Stimulated activated memory B cell treated with anti-CD40 and anti-IgM and Interleukin-4, amounts not matched to agents 10 μg/mL and 1 μg/mL and 100 μg/mL, for 72 hours (primary cell): Measurements from ENCODE around the gene NRTN.
"Not testable (repeated sequence)": the region's sequence is repeated elsewhere in the genome, so short reads cannot be mapped to it uniquely, and the experiment has no call there.

Experiments used
- ATAC-seq: fragments of 150-1000 bp; cut with Tn5 transposase; 2 replicates; pipeline ENCODE4 v1.10.0; 2021
- H3K27ac Mint-ChIP-seq: one replicate; pipeline ENCODE4 v1.8.0; 2022; ENCODE audit warnings: mild to moderate bottlenecking, mixed read lengths
- H3K27me3 Mint-ChIP-seq: one replicate; pipeline ENCODE4 v1.8.0; 2022; ENCODE audit warnings: mixed read lengths
- H3K36me3 Mint-ChIP-seq: one replicate; pipeline ENCODE4 v1.8.0; 2022; ENCODE audit warnings: mixed read lengths
- H3K4me1 Mint-ChIP-seq: one replicate; pipeline ENCODE4 v1.8.0; 2022; ENCODE audit warnings: mixed read lengths
- H3K4me3 Mint-ChIP-seq: one replicate; pipeline ENCODE4 v1.8.0; 2022; ENCODE audit warnings: mild to moderate bottlenecking, moderate library complexity, mixed read lengths
- H3K9me3 Mint-ChIP-seq: one replicate; pipeline ENCODE4 v1.8.0; 2022; ENCODE audit warnings: mixed read lengths

Gene NRTN

GRCh38 chr19:5855151-5855550 is 50.3 kb downstream of the NRTN start:
- H3K36me3 Mint-ChIP-seq, H3K9me3 Mint-ChIP-seq, H3K4me1 Mint-ChIP-seq, H3K27me3 Mint-ChIP-seq, H3K4me3 Mint-ChIP-seq, H3K27ac Mint-ChIP-seq, ATAC-seq: not testable (repeated sequence)

- no peaks in the 10 kb centered on the region for H3K36me3 Mint-ChIP-seq
- no peaks in the 10 kb centered on the region for H3K4me1 Mint-ChIP-seq
- peaks cover 14% of the 10 kb centered on the region for H3K27me3 Mint-ChIP-seq
- no peak overlapping the region for H3K4me3 Mint-ChIP-seq
- H3K9me3 Mint-ChIP-seq, result no peaks in the 10 kb centered on the region
- ATAC-seq, result no peak
- no peak overlapping the region for H3K27ac Mint-ChIP-seq
Observed at GRCh38 chr19:5857203-5858081, 52.6 kb downstream of the NRTN start.

GRCh38 chr19:5863030-5863665 is 58.3 kb downstream of the NRTN start:
- no peak for ATAC-seq
- Mint-ChIP-seq H3K4me3 (no peak overlapping the region), H3K27me3 (peaks cover 60% of the 10 kb centered on the region), H3K36me3 (no peaks in the 10 kb centered on the region), H3K27ac (no peak overlapping the region), H3K9me3 (no peaks in the 10 kb centered on the region), H3K4me1 (no peaks in the 10 kb centered on the region)

DNA sequence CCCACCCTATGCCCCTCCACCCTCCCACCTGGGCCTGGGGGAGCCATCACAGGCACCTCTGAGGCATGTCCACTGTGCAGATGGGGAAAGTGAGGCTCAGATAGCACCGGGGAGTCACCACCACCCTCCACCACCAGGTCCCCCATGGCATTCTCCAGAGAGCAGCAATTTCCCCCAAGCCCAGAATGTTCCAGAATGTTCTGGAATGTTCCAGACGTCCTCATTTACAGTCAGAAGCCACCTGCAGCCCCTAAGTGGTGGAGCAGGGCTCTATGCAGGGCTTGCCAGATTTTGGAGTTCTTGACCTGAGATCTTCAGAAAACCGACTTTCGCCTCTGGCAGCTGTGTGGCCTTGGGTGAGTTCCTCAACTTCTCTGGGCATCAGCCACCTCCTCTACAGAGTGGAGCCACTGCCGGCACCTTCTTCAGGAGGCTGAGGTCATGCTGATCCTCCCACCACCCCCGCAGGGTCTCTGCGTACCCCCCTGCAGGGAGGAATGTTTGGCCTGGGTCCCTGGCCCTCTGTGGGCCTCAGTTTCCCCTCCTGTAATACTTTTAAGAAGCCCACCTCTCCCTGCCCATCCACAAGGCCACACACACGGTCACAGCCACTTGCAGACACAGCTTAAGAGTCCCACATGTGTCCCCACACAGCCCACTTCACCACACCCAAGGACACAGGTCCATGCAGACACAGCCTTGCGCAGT is 59.3 kb downstream of the NRTN start:
- H3K9me3 Mint-ChIP-seq, result no peaks in the 10 kb centered on the region
- peaks cover 63% of the 10 kb centered on the region for H3K27me3 Mint-ChIP-seq
- no peak for ATAC-seq
- H3K36me3 Mint-ChIP-seq, result no peaks in the 10 kb centered on the region
- no peaks in the 10 kb centered on the region for H3K4me1 Mint-ChIP-seq
- no peak overlapping the region for H3K27ac Mint-ChIP-seq
- H3K4me3 Mint-ChIP-seq, result no peak overlapping the region

DNA sequence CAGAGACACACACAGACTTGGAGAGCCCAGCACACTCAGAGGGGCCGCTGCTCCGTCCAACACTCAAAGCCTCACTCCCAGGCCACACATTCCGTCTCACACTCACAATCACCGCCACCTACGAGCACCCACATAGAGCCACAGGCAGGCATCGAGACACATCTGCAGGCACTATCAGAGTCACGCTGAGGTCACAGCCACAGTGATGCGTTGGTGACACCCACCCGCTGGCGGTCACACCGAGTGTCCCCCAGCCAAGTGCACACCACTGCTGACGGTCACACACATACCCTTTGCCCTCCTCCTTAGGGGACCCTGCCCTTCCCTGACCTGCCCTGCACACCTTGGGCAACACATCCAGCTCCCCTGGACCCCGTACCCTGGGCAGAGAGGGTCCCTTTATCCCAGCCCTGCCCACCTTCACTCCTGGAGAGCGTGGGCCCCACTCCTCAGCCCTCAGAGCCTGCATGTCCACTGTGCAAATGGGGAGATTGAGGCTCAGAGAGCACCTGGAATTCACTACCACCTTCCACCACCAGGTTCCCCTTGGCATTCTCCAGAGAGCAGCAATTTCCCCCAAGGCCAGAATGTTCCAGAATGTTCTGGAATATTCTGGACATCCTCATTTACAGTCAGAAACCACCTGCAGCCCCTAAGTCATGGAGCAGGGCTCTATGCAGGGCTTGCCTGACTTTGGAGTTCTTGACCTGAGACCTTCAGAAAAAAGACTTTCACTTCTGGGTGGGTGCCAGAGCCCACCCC is 60.0 kb downstream of the NRTN start:
- Mint-ChIP-seq H3K27me3 (peaks cover 63% of the 10 kb centered on the region), H3K9me3 (no peaks in the 10 kb centered on the region), H3K27ac (no peak overlapping the region), H3K36me3 (no peaks in the 10 kb centered on the region), H3K4me1 (no peaks in the 10 kb centered on the region), H3K4me3 (no peak overlapping the region)
- ATAC-seq, result no peak

- Mint-ChIP-seq H3K36me3 (no peaks in the 10 kb centered on the region), H3K4me1 (no peaks in the 10 kb centered on the region), H3K4me3 (no peak overlapping the region), H3K27ac (no peak overlapping the region), H3K9me3 (no peaks in the 10 kb centered on the region), H3K27me3 (peaks cover 63% of the 10 kb centered on the region)
- ATAC-seq, result no peak
Observed at GRCh38 chr19:5865772-5866171, 60.9 kb downstream of the NRTN start.

DNA sequence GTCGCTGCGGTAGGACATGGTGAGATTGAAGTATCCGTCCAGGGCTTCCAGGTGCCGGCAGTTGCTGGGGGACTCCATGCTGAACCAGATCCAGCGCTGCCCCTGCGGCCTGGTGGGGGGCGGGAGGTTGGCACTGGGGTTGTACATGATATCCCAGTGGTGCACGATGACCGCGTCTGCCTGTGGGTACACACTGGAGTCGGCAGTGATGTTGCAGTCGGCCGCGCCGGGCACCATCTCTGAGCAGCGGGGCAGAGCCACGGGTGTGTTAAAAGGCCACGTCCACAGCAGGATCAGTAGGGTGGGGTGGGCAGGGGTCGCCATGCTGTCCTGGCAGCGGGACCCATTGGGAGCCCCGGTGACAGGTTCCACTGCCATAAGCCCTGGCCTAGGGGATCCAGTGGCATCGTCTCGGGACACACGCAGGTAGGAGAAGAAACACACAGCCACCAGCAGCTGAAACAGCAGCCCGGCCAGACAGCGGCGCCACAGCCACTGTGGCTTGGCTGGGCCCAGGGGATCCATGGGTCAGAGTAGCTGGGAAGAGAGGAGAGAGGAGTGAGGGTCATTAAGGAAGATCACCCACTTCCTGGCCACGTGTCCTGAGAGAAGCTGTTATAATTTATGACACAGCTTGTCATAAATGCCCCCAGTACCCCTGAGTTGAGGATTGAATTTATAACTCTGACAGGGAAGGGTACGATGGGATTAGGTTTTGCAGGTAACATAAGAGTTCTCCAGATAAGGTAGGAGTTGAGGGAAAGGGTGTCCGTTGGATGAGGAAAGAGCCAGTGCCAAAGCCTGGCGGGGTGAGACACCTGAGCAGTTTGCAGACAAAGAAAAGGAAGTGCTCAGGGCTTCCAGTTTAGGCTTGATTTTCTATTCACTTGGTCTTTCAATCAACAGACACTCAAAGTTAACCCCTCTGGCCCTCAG is 62.6 kb downstream of the NRTN start:
- H3K27ac Mint-ChIP-seq, result no peak overlapping the region
- no peaks in the 10 kb centered on the region for H3K9me3 Mint-ChIP-seq
- peaks cover 49% of the 10 kb centered on the region for H3K27me3 Mint-ChIP-seq
- no peak for ATAC-seq
- no peaks in the 10 kb centered on the region for H3K36me3 Mint-ChIP-seq
- H3K4me3 Mint-ChIP-seq, result no peak overlapping the region
- H3K4me1 Mint-ChIP-seq, result no peaks in the 10 kb centered on the region

GRCh38 chr19:5870986-5871394 is 66.1 kb downstream of the NRTN start:
- H3K27me3 Mint-ChIP-seq, result peaks cover 18% of the 10 kb centered on the region
- H3K27ac Mint-ChIP-seq, result no peak overlapping the region
- no peaks in the 10 kb centered on the region for H3K4me1 Mint-ChIP-seq
- no peaks in the 10 kb centered on the region for H3K36me3 Mint-ChIP-seq
- H3K9me3 Mint-ChIP-seq, result no peaks in the 10 kb centered on the region
- no peak for ATAC-seq
- no peak overlapping the region for H3K4me3 Mint-ChIP-seq

- ATAC-seq, result no peak
- Mint-ChIP-seq H3K36me3 (no peaks in the 10 kb centered on the region), H3K27me3 (peaks cover 27% of the 10 kb centered on the region), H3K27ac (no peak overlapping the region), H3K4me3 (no peak overlapping the region), H3K4me1 (no peaks in the 10 kb centered on the region), H3K9me3 (no peaks in the 10 kb centered on the region)
Observed at GRCh38 chr19:5873617-5874199, 68.8 kb downstream of the NRTN start.

DNA sequence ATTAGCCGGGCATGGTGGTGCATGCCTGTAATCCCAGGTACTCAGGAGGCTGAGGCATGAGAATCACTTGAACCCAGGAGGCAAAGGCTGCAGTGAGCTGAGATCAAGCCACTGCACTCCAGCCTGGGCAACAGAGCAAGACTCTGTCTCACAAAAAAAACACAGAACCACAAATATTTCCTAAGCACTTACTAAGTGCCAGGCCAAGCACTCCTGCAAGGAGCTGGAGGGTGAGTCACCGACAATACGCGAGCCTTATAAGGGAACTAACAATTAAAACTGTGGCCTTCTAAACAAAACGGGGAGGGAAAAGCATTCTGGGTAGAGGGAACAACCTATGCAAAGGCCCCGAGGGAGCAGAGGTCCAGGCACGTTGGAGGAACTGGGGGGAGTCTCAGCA is 69.6 kb downstream of the NRTN start:
- not testable (repeated sequence) for ATAC-seq, H3K4me3 Mint-ChIP-seq, H3K36me3 Mint-ChIP-seq, H3K4me1 Mint-ChIP-seq, H3K27ac Mint-ChIP-seq, H3K9me3 Mint-ChIP-seq
- peaks cover 35% of the 10 kb centered on the region for H3K27me3 Mint-ChIP-seq

DNA sequence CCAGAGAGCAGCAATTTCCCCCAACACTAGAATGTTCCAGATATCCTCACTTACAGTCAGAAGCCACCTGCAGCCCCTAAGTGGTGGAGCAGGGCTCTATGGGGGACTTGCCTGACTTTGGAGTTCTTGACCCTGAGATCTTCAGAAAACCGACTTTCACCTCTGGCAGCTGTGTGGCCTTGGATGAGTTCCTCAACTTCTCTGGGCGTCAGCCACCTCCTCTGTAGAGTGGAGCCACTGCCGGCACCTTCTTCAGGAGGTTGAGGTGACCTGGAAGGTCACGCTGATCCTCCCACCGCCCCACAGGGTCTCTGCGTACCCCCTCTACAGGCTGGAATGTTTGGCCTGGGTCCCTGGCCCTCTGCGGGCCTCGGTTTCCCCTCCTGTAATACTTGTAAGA is 72.6 kb downstream of the NRTN start:
- no peak overlapping the region for H3K27ac Mint-ChIP-seq
- H3K27me3 Mint-ChIP-seq, result peaks cover 46% of the 10 kb centered on the region
- no peaks in the 10 kb centered on the region for H3K36me3 Mint-ChIP-seq

DNA sequence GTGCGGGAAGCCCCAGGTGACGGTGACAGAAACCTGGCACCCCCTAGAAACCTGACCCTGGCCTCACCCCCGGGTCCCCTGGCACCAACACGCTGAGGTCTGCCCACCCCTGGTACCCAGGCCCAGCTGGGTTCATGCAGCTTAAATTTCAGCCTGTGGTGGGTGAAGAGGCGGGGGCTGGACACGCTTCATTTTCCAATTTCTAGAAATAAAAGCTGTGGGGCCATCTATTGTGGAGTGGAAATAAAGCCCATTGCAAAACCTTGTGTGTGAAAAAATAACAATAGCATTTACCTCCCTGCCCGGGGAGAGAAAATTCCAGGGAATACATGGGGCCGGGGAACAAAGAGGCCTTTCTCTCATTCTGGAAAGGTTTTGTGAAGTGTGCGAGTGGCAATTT is 73.0 kb downstream of the NRTN start:
- no peaks in the 10 kb centered on the region for H3K9me3 Mint-ChIP-seq
- no peaks in the 10 kb centered on the region for H3K4me1 Mint-ChIP-seq
- H3K27ac Mint-ChIP-seq, result no peak overlapping the region
- peaks cover 51% of the 10 kb centered on the region for H3K27me3 Mint-ChIP-seq
- ATAC-seq, result no peak
- H3K4me3 Mint-ChIP-seq, result no peak overlapping the region
- no peaks in the 10 kb centered on the region for H3K36me3 Mint-ChIP-seq

More for the DNA sequence above, 72.6 kb downstream of the NRTN start:
- Mint-ChIP-seq H3K4me3 (no peak overlapping the region), H3K9me3 (no peaks in the 10 kb centered on the region), H3K4me1 (no peaks in the 10 kb centered on the region)
- no peak for ATAC-seq
